Thoracic aorta (tissue), 2 donors: ENCODE data around the gene LGALS7. TPM values are rescaled to one million over a fixed set of nuclear protein-coding genes. Genes with fewer than 3 reads are reported as not detected.
"Not testable (repeated sequence)": the region's sequence is repeated elsewhere in the genome, so short reads cannot be mapped to it uniquely, and the experiment has no call there.

ENCODE experiments used
- ATAC-seq: fragments of 150-250 bp; one replicate; pipeline ENCODE4 v1.8.0; 2017; ENCODE audit warnings: low read depth; ENCODE audit not compliant: insufficient number of reproducible peaks, low FRiP score
- DNase-seq: peaks from one replicate; pipeline ENCODE4 v3.0.0-alpha.2; 2020; ENCODE audit warnings: low spot score
- H3K27ac ChIP-seq, 2 donors: fragments of 200-600 bp; sonication (generic); 1 replicate in 1 of 2; 2 replicates in 1 of 2; pipeline ENCODE4 v1.5.1; 2016; ENCODE audit warnings: mild to moderate bottlenecking in 2 of 2, moderate library complexity in 2 of 2
- H3K27me3 ChIP-seq: fragments of 200-600 bp; sonication (generic); replicated peaks from 2 replicates; pipeline ENCODE4 v1.6.0; 2016; ENCODE audit warnings: mild to moderate bottlenecking; ENCODE audit not compliant: insufficient read depth
- H3K36me3 ChIP-seq: fragments of 200-600 bp; sonication (generic); one replicate; pipeline ENCODE4 v1.5.1; 2016
- H3K4me1 ChIP-seq, 2 donors: fragments of 200-600 bp; sonication (generic); 1 replicate in 1 of 2; 2 replicates in 1 of 2; pipeline versions ENCODE4 v1.5.1 to v1.6.0; 2016; ENCODE audit warnings: low read depth in 2 of 2, mild to moderate bottlenecking in 1 of 2; ENCODE audit not compliant: control insufficient read depth in 1 of 2
- H3K4me3 ChIP-seq: fragments of 200-600 bp; sonication (generic); 2 replicates; pipeline ENCODE4 v1.5.1; 2016; ENCODE audit warnings: mild to moderate bottlenecking
- H3K9me3 ChIP-seq: fragments of 200-600 bp; sonication (generic); 2 replicates; pipeline ENCODE4 v1.5.1; 2016
- total RNA-seq, 2 donors: library from RNA; depleted of rRNA; stranded (reverse); fragments of >200 nt; gene quantifications; one replicate each; pipeline versions ENCODE4 v1.1.0 to v1.2.3, GENCODE V29; 2016
- TF ChIP-seq, protein P1 (sequence below): fragments of 200-600 bp; sonication (generic); IDR thresholded peaks from one replicate; pipeline ENCODE4 v1.5.1; 2019; ENCODE audit warnings: antibody characterized with exemption

Gene LGALS7
- total RNA-seq, 2 donors from 2014 or later, result not detected

- DNase-seq, result no peak
- Histone ChIP-seq H3K9me3 (no peaks in the 10 kb centered on the region), H3K27me3 (no peaks in the 10 kb centered on the region), H3K4me3 (no peak overlapping the region), H3K27ac (no peak overlapping the region), H3K36me3 (peaks cover 26% of the 10 kb centered on the region), H3K4me1 (no peaks in the 10 kb centered on the region)
- TF ChIP-seq, protein P1, sequence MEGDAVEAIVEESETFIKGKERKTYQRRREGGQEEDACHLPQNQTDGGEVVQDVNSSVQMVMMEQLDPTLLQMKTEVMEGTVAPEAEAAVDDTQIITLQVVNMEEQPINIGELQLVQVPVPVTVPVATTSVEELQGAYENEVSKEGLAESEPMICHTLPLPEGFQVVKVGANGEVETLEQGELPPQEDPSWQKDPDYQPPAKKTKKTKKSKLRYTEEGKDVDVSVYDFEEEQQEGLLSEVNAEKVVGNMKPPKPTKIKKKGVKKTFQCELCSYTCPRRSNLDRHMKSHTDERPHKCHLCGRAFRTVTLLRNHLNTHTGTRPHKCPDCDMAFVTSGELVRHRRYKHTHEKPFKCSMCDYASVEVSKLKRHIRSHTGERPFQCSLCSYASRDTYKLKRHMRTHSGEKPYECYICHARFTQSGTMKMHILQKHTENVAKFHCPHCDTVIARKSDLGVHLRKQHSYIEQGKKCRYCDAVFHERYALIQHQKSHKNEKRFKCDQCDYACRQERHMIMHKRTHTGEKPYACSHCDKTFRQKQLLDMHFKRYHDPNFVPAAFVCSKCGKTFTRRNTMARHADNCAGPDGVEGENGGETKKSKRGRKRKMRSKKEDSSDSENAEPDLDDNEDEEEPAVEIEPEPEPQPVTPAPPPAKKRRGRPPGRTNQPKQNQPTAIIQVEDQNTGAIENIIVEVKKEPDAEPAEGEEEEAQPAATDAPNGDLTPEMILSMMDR, result no peak
- ATAC-seq, result no peak
Observed at GRCh38 chr19:38815059-38816001, 42.0 kb upstream of the LGALS7 start.

- ATAC-seq, result not testable (repeated sequence)
Observed at GRCh38 chr19:38813932-38814331, 40.6 kb upstream of the LGALS7 start.

DNA sequence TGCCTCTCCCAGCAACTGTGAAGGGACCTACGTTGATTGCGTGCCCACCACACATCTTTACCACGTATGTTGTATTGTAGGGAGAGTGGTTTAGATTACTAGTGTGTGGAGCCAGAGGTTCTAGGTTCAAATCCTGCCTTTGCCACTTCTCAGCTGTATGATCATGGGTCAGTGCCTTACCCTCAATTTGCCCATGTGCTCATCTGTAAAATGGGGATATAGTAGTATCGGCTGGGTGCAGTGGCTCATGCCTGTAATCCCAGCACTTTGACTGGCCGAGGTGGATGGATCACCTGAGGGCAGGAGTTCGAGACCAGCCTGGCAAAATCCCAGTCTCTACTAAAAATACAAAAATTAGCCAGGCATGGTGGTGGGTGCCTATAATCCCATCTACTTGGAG lies 40.0 kb upstream of the LGALS7 start:
- H3K9me3 ChIP-seq, result no peaks in the 10 kb centered on the region
- no peaks in the 10 kb centered on the region for H3K27me3 ChIP-seq
- H3K36me3 ChIP-seq, result peaks cover 23% of the 10 kb centered on the region
- no peak overlapping the region for H3K27ac ChIP-seq
- DNase-seq (no peak), ATAC-seq (no peak)
- no peaks in the 10 kb centered on the region for H3K4me1 ChIP-seq
- no peak overlapping the region for H3K4me3 ChIP-seq
- TF ChIP-seq, protein P1, result no peak

More at GRCh38 chr19:38813932-38814331, 40.6 kb upstream of the LGALS7 start:
- not testable (repeated sequence) for H3K27me3 ChIP-seq, H3K4me3 ChIP-seq, H3K9me3 ChIP-seq, H3K4me1 ChIP-seq, H3K27ac ChIP-seq, DNase-seq
- peaks cover 23% of the 10 kb centered on the region for H3K36me3 ChIP-seq

- TF ChIP-seq, protein P1, result no peak
- Histone ChIP-seq H3K27ac (no peak within 1 kb of the TSS), H3K27me3 (no peaks in the 10 kb centered on the region), H3K36me3 (peaks cover 23% of the 10 kb centered on the region), H3K4me1 (no peaks in the 10 kb centered on the region), H3K9me3 (no peaks in the 10 kb centered on the region), H3K4me3 (no peak within 1 kb of the TSS)
- no peak for ATAC-seq
- no peak for DNase-seq
Observed at GRCh38 chr19:38812841-38813320, 39.6 kb upstream of the LGALS7 start, which contains the start of gene LGALS4. Gene LGALS4, minus strand, starts transcription at chr19:38812945. Its CDS starts 59 bp downstream, at chr19:38812886.

- Histone ChIP-seq H3K27ac (no peak overlapping the region), H3K9me3 (no peaks in the 10 kb centered on the region), H3K27me3 (no peaks in the 10 kb centered on the region), H3K36me3 (peaks cover 20% of the 10 kb centered on the region), H3K4me1 (no peaks in the 10 kb centered on the region), H3K4me3 (no peak overlapping the region)
- ATAC-seq (no peak), DNase-seq (no peak)
- TF ChIP-seq, protein P1, result no peak
Observed at GRCh38 chr19:38812009-38812840, 38.9 kb upstream of the LGALS7 start.
